GM08714 (cell line): ENCODE data around the gene PLEKHG5.
"Not testable (repeated sequence)": the region's sequence is repeated elsewhere in the genome, so short reads cannot be mapped to it uniquely, and the experiment has no call there.

Experiments
- H3K4me3 ChIP-seq: fragments of 200-500 bp; sonication (Bioruptor generic); 2 replicates; pipeline ENCODE4 v1.5.1; 2014; ENCODE audit warnings: mild to moderate bottlenecking, low read length, inconsistent platforms
- ZNF274 ChIP-seq: IDR thresholded peaks from 2 replicates; pipeline ENCODE4 v1.6.1; 2012; ENCODE audit warnings: mild to moderate bottlenecking, low read depth, low read length

The PLEKHG5 gene

GRCh38 chr1:6448749-6449631, 42.5 kb downstream of the PLEKHG5 start:
- TF ChIP-seq ZNF274: no peak
- no peak overlapping the region for H3K4me3 ChIP-seq

DNA sequence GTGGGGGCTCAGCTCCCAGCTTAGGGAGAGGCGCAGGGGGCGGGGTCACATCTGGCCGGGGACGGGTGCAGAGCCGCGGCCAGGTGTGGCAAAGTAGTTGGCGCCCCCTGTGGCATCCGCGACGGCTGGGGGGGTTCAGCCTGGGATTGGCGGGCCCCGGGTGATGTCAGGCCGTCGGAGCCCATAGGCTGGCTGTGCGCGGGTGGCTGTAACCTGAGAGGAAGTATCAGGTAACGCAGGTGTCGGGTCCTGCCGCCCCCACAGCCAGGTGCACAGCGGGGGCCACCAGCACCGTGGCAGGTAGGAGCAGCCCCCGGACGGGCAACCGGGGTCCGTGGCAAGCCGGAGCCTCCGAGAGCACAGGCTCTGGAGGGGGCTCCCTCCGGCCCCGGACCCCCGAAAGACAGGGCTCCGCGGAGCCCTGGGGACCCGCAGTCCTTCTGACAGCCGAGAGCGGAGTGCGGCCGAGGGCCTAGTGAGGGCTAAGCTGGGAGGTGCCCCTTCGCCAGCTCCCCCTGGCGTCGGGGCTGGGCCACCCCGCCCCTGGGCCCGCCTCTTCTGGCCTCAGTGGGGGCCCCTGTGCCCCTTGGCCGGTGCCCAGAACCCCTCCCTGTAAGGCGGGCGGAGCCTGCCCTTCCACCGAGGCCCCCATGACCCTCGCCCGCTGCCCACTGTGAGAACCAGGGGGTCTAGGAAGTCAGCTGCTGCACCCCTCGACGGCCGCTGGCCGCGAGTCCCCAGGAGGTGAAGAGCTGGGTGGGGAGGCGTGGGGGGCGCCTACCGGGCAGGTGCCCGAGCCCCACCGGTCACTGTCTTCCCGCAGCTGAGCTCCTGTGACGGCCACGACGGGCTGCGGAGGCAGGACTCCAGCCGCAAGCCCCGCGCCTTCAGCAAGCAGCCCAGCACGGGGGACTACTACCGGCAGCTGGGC, 43.4 kb downstream of the PLEKHG5 start:
- no peak overlapping the region for H3K4me3 ChIP-seq
- TF ChIP-seq ZNF274: no peak

DNA sequence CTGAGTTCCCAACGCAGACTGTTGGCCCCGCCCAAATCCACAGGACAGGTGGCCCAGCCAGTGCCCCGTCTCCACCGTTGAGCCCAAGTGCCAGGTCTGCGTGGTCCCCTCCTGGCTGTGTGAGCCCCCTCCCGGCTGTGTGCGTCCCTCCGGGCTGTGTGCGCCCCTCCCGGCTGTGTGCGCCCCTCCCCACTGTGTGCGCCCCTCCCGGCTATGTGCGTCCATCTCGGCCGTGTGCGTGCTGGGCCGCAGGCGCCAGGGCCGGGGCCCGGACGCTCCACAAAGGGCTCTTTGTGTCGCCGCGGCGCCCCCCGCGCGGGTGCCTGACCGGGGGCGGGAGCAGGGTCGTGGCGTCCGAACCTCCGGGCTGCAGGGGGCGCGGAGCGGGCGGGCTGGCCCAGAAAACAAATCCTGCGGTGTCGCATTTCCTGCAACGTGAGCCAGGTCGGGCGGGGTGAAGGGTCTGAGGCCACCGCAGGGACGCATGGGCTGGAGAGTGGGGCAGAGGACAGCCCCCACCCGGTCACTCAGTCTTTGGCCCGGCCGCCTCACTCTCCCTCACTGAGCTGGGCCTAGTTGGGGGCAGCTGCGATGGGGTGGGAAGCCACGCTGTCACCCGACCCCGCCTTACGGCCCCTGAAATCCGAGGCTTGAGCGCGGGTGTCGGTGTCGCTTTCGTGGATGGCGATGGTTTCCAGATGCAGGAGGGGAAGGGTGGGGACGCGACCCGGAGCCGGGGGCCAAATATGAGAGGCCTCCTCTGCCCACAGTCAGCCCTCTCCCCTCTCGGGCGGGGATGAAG, 44.2 kb downstream of the PLEKHG5 start:
- no peak overlapping the region for H3K4me3 ChIP-seq
- no peak for TF ChIP-seq ZNF274

- no peak overlapping the region for H3K4me3 ChIP-seq
- TF ChIP-seq ZNF274: no peak
Observed at GRCh38 chr1:6446665-6447015, 44.8 kb downstream of the PLEKHG5 start.

- H3K4me3 ChIP-seq: not testable (repeated sequence)
Observed at GRCh38 chr1:6445929-6446328, 45.5 kb downstream of the PLEKHG5 start.

GRCh38 chr1:6445062-6445763, 46.3 kb downstream of the PLEKHG5 start:
- no peak overlapping the region for H3K4me3 ChIP-seq
- TF ChIP-seq ZNF274: no peak

- H3K4me3 ChIP-seq: no peak overlapping the region
- TF ChIP-seq ZNF274: no peak
Observed at GRCh38 chr1:6444377-6444776, 47.1 kb downstream of the PLEKHG5 start.

- no peak overlapping the region for H3K4me3 ChIP-seq
- TF ChIP-seq ZNF274: no peak
Observed at GRCh38 chr1:6443339-6444115, 47.9 kb downstream of the PLEKHG5 start.

DNA sequence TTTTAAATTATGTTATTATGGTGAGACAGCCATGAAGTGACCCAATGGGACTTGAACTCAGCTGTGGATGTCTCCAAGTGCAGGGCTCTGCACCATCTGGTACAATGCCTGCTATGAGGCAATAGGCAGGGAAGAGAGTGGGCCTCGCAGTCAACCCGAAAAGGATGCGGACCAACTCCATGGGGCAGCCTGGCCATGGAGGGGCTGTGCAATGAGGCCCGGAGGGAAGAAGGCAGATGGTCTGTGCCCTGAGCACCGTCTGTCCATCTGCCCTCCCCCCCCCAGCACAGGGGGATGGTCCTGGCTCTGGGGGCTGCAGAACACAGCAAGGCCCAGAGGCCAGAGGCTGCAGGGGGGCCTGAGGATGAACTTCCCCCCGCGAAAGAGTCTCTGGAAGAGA, 49.9 kb downstream of the PLEKHG5 start:
- TF ChIP-seq ZNF274: no peak
- no peak overlapping the region for H3K4me3 ChIP-seq

DNA sequence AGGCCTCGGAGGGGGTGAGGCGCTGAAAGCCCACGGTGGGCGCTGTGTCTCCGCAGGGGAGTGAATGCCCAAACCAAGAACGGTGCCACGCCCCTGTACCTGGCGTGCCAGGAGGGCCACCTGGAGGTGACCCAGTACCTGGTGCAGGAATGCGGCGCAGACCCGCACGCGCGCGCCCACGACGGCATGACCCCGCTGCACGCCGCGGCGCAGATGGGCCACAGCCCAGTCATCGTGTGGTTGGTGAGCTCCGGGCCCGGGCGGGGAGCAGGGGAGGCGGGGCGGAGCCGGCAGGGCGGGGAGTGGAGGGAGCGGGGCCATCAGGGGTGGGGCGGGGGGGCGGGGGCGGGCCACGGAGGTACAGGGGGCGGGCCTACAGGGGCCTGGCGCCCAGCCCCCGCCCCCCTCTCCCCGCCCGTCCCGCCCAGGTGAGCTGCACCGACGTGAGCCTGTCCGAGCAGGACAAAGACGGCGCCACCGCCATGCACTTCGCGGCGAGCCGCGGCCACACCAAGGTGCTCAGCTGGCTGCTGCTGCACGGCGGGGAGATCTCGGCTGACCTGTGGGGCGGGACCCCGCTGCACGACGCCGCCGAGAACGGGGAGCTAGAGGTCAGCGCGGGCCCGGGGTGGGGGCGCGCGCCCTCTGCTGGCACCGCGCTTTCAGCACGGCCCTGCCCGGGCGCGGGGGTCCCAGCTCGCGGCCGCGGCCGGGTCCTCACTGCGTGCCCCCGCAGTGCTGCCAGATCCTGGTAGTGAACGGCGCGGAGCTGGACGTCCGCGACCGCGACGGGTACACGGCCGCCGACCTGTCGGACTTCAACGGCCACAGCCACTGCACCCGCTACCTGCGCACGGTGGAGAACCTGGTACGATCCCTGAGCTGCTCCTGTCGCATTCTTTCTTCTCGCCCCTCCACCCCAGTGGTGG, 51.0 kb downstream of the PLEKHG5 start:
- no peak for TF ChIP-seq ZNF274
- no peak overlapping the region for H3K4me3 ChIP-seq

DNA sequence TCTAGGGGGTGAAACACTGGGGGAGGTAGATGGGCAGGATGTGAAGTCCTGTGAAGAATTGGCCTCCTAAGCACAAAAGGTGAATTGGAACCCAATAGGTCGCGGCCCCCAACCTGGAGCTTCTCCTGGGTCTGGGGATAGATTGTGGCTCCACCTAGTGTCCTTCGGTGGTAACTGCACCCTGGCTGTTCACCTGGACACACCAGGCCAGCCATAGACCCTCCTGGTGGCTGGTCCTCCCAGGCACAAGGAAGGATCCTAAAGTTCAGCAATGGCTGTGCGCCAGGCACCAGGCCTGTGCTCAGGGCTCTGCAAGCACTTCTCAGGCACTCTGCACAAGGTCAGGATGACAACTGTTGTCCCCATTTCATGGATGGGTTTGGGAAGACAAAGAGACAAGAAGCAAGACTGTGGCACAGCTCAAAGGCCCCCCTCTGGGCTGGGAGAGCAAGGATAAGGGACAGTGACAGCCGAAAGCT, 53.4 kb downstream of the PLEKHG5 start:
- TF ChIP-seq ZNF274: no peak
- H3K4me3 ChIP-seq: no peak overlapping the region

DNA sequence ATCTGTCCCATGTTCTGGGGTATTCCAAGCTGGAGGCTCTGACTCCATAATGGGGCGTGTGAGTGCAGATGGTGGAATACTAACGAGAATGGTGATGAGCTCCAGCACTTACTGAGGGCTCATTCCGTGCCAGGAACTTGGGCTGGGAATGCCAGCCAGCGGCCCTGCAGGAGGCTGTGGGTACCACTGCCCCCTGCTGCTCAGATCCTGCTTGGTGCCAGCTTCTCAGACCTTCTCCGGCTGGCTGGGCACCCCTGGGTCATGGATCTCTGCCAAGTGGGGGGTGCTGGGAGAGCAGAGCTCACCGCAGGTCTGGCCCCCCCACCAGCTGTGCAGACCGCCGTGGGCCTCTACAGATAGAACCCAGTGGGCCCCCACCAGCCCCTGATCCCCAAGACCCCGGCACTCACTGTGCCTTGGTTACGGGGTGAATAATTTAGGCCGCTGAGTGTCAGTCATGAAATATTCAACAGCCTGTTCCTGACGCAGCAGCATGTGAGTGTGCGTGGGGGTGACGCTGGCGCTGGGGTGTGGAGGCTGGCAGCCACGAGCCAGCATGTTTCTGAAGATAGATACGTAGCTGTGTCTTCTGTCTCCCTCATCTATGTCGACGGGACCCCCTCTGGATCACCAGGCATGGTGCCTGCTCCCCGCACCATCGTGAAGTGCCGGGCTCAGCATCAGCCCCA, 54.3 kb downstream of the PLEKHG5 start:
- not testable (repeated sequence) for H3K4me3 ChIP-seq

GRCh38 chr1:6436277-6436676, 55.2 kb downstream of the PLEKHG5 start:
- not testable (repeated sequence) for H3K4me3 ChIP-seq
